GM23248 (cell line): Measurements from ENCODE around the gene PRLR. TPM values are rescaled to one million over a fixed set of nuclear protein-coding genes. Genes with fewer than 3 reads are reported as not detected.

ENCODE experiments used
- DNase-seq: peaks from one replicate; pipeline ENCODE4 v3.0.0-alpha.2; 2015
- H2AFZ ChIP-seq: fragments of 200-600 bp; sonication (generic); 2 replicates; pipeline ENCODE4 v1.6.1; 2016; ENCODE audit warnings: antibody characterized with exemption
- H3F3A ChIP-seq: fragments of 200-600 bp; sonication (generic); 2 replicates; pipeline ENCODE4 v1.6.1; 2016; ENCODE audit warnings: mild to moderate bottlenecking, antibody characterized with exemption, mixed run types; ENCODE audit not compliant: insufficient read depth
- H3K27ac ChIP-seq: fragments of 200-600 bp; sonication (generic); 2 replicates; pipeline ENCODE4 v1.5.1; 2016; ENCODE audit warnings: mild to moderate bottlenecking
- H3K27me3 ChIP-seq: fragments of 200-600 bp; sonication (generic); replicated peaks from 2 replicates; pipeline ENCODE4 v1.6.1; 2016; ENCODE audit warnings: mild to moderate bottlenecking; ENCODE audit not compliant: insufficient read depth
- H3K36me3 ChIP-seq: fragments of 200-600 bp; sonication (generic); 2 replicates; pipeline ENCODE4 v1.6.1; 2016; ENCODE audit warnings: low read depth, mild to moderate bottlenecking
- H3K4me1 ChIP-seq: fragments of 200-600 bp; sonication (generic); 2 replicates; pipeline ENCODE4 v1.6.1; 2016; ENCODE audit warnings: mild to moderate bottlenecking; ENCODE audit not compliant: insufficient read depth
- H3K4me2 ChIP-seq: fragments of 200-600 bp; sonication (generic); one replicate; pipeline ENCODE4 v1.6.1; 2016; ENCODE audit warnings: mild to moderate bottlenecking; ENCODE audit not compliant: unreplicated experiment
- H3K4me3 ChIP-seq: fragments of 200-600 bp; sonication (generic); 2 replicates; pipeline ENCODE4 v1.5.1; 2016; ENCODE audit warnings: mild to moderate bottlenecking
- H3K79me2 ChIP-seq: fragments of 200-600 bp; sonication (generic); 2 replicates; pipeline ENCODE4 v1.6.1; 2016; ENCODE audit warnings: mild to moderate bottlenecking; ENCODE audit not compliant: insufficient read depth
- H3K9ac ChIP-seq: fragments of 200-600 bp; sonication (generic); 2 replicates; pipeline ENCODE4 v1.6.1; 2016; ENCODE audit warnings: mild to moderate bottlenecking
- H3K9me2 ChIP-seq: fragments of 200-600 bp; sonication (generic); 2 replicates; pipeline ENCODE4 v1.6.1; 2016; ENCODE audit warnings: mixed run types, mild to moderate bottlenecking, moderate library complexity; ENCODE audit not compliant: insufficient read depth
- H3K9me3 ChIP-seq: fragments of 200-600 bp; sonication (generic); one replicate; pipeline ENCODE4 v1.6.1; 2017; ENCODE audit warnings: low read depth
- H4K20me1 ChIP-seq: fragments of 200-600 bp; sonication (generic); 2 replicates; pipeline ENCODE4 v1.6.0; 2016; ENCODE audit not compliant: insufficient read depth
- EZH2 ChIP-seq: fragments of 200-600 bp; sonication (generic); IDR thresholded peaks from 2 replicates; pipeline ENCODE4 v1.6.1; 2018; ENCODE audit warnings: antibody characterized with exemption, mild to moderate bottlenecking; ENCODE audit not compliant: insufficient read depth, poor library complexity, severe bottlenecking
- EZH2phosphoT487 ChIP-seq: fragments of 200-600 bp; sonication (generic); IDR thresholded peaks from 2 replicates; pipeline ENCODE4 v1.6.1; 2018; ENCODE audit warnings: antibody characterized with exemption, moderate library complexity, mild to moderate bottlenecking, low read depth; ENCODE audit not compliant: insufficient read depth
- WGBS, 2 experiments: methylation state at CpG; one replicate each; pipeline ENCODE4 v1.1.6; 2015 to 2017; ENCODE audit warnings: low lambda C conversion rate in 2 of 2, low coverage in 1 of 2; ENCODE audit errors: missing lambda C conversion rate in 2 of 2; 5-methylcytosine and 5-hydroxymethylcytosine counted together
- in situ Hi-C: fragments of 300-500 bp; cut with MboI; formaldehyde crosslinking; loops from 2 replicates; pipeline ENCODE4 v1.15.0; 2020
- polyA plus RNA-seq: library from polyadenylated mRNA; unstranded; fragments of >200 nt; fragmentation: Nextera tagmentation; extraction: Ambion mirVana; gene quantifications from 2 replicates; pipeline ENCODE4 v1.2.1, GENCODE V29; 2016
- total RNA-seq: library from RNA; depleted of rRNA; stranded (reverse); fragments of >200 nt; shearing (Covaris generic); gene quantifications from 2 replicates; pipeline ENCODE4 v1.2.3, GENCODE V29; 2014

PRLR gene
- total and polyA plus RNA-seq, 2 experiments from 2014 or later, result 0.80 to 5.8 TPM

GRCh38 chr5:35164860-35165542, 65.3 kb downstream of the PRLR start:
- TF ChIP-seq EZH2, result no peak
- no peak for TF ChIP-seq EZH2phosphoT487
- Histone ChIP-seq H3K4me3 (no peak overlapping the region), H2AFZ (no peak overlapping the region), H3K79me2 (no peaks in the 10 kb centered on the region), H3K36me3 (no peaks in the 10 kb centered on the region), H3K27ac (no peak overlapping the region), H3F3A (0 out of 2 replicates have a peak, but pooled peaks cover 4% of the 10 kb centered on the region), H3K4me2 (no peak overlapping the region), H3K9ac (no peak overlapping the region), H3K27me3 (no peaks in the 10 kb centered on the region), H3K4me1 (peaks cover 13% of the 10 kb centered on the region), H3K9me2 (no peaks in the 10 kb centered on the region), H3K9me3 (no peaks in the 10 kb centered on the region), H4K20me1 (no peaks in the 10 kb centered on the region)
- no peak for DNase-seq
- in situ Hi-C loops, result no loop called here
- 89 to 92% methylated on average over 4 of the region's 4 CpGs for WGBS, 2 experiments

DNA sequence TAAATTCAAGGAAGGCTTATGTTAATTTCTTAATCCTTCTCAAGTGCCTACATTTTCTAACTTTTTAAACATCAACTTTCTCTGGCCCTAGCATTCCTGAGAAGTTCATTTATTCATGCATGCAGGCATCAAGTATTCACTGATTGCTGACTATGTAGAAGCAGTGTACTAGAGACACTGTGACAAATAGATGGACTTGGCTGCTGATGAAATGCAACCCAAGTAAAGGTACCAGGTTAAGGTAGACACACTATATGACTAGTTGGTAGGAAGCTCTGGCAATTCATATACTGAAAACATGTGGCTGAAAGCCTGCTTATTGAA, 66.6 kb downstream of the PRLR start:
- Histone ChIP-seq H2AFZ (no peak overlapping the region), H3F3A (0 out of 2 replicates have a peak, but pooled peaks cover 4% of the 10 kb centered on the region), H3K9me2 (no peaks in the 10 kb centered on the region), H3K27ac (no peak overlapping the region), H3K4me2 (no peak overlapping the region), H3K4me1 (peaks cover 13% of the 10 kb centered on the region), H3K79me2 (no peaks in the 10 kb centered on the region), H3K4me3 (no peak overlapping the region), H4K20me1 (no peaks in the 10 kb centered on the region), H3K9ac (no peak overlapping the region), H3K36me3 (no peaks in the 10 kb centered on the region), H3K27me3 (no peaks in the 10 kb centered on the region), H3K9me3 (no peaks in the 10 kb centered on the region)
- TF ChIP-seq EZH2 (no peak), EZH2phosphoT487 (no peak)
- in situ Hi-C loops, result no loop called here
- no peak for DNase-seq

DNA sequence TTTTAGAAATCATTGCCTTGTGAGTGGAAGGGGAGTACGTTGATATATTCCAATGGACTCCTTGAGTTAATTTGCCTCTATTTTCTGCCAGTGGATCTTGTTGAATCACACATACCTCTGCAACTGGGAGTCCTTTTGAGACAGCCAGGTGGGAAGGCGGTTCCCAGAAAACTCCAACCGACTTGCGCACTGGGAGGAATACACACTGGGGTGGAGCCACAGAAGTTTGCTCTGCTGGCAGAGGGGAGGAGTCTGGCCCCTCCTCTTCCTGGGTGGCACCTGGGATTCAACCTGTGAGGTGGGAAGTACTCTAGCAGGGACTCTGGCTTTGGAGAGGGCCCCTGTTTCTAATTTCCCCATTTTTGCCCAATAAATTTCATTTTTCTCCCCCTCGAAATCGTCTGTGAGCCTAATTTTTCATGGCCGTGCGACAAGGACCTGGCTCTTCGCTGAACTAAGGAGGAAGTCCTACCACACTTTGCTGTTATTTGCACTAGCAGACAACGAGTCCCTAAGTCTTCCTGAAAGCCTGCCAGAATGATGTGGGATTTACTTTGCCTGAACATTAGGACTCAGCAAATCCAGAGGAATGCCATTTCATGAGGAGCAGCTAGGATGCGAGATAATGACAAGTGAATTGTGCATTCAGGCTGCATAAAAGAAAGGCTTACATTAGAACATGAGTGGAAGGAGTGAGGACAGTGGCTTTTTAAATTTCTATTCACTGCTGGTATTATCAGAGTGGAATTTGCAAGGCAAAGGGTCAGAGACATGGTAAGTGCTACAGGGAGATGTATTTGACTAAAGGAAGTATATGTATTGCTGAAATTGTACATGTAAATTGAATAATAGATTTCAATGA, 67.2 kb downstream of the PRLR start:
- Histone ChIP-seq H3K4me3 (no peak overlapping the region), H3F3A (0 out of 2 replicates have a peak, but pooled peaks cover 4% of the 10 kb centered on the region), H3K27me3 (no peaks in the 10 kb centered on the region), H3K36me3 (no peaks in the 10 kb centered on the region), H3K79me2 (no peaks in the 10 kb centered on the region), H3K9me3 (no peaks in the 10 kb centered on the region), H3K27ac (no peak overlapping the region), H3K9me2 (no peaks in the 10 kb centered on the region), H4K20me1 (no peaks in the 10 kb centered on the region), H3K9ac (no peak overlapping the region), H2AFZ (no peak overlapping the region), H3K4me2 (no peak overlapping the region), H3K4me1 (peaks cover 13% of the 10 kb centered on the region)
- no peak for DNase-seq
- 92 to 95% methylated on average over 11 of the region's 11 CpGs for WGBS, 2 experiments
- TF ChIP-seq EZH2, result no peak
- no peak for TF ChIP-seq EZH2phosphoT487
- in situ Hi-C loops, result no loop called here

DNA sequence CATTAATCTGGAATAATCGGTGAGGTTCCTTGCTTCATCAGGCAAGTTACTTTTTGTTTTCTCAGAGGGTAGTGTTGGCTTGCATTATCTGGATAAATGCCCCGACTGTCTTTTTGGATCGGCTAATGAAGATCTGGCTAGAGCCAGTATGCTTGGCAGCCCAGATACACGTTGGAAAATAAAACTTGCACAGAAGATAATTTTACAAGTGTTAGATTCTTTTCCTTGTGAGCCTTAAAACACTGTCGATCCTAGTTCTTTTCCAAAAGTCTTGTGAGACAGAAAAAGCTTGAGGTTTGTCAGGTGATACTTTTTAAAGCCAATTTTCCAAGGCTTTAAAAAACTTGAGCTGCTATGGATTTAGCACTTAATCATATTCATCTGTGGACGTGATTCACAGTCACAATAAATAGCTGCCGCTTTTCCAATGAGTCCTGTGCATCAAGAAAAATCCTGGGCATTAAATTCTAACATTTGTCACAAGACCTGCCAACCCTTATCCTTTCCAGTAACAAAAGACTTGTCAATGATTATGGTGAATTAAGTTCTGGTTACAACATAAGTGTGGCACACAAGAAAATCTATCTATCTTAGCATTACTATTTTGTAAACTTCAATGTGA, 68.5 kb downstream of the PRLR start:
- in situ Hi-C loops, result no loop called here
- TF ChIP-seq EZH2 (no peak), EZH2phosphoT487 (no peak)
- no peak overlapping the region for H3K9ac ChIP-seq
- no peaks in the 10 kb centered on the region for H3K36me3 ChIP-seq
- peak overlapping the region; percentile 40 for H3K4me2 ChIP-seq
- H4K20me1 ChIP-seq, result no peaks in the 10 kb centered on the region
- no peak overlapping the region for H3K27ac ChIP-seq
- WGBS, 2 experiments, result 8 to 9% methylated on average over 7 of the region's 7 CpGs
- no peaks in the 10 kb centered on the region for H3K27me3 ChIP-seq
- H3F3A ChIP-seq, result 0 out of 2 replicates have a peak, but pooled peaks cover 4% of the 10 kb centered on the region
- no peaks in the 10 kb centered on the region for H3K79me2 ChIP-seq
- H2AFZ ChIP-seq, result peak overlapping the region; percentile 31; the same call in 1 of the 2 replicates
- 0 out of 2 replicates have a peak overlapping the region, but pooled peaks have one; percentile 10 for H3K4me3 ChIP-seq
- H3K4me1 ChIP-seq, result peaks cover 13% of the 10 kb centered on the region
- DNase-seq, result peak; percentile 40
- no peaks in the 10 kb centered on the region for H3K9me2 ChIP-seq
- no peaks in the 10 kb centered on the region for H3K9me3 ChIP-seq
